SK-N-SH (cell line): ENCODE measurements around the gene GABRR2. TPM values are rescaled to one million over a fixed set of nuclear protein-coding genes. Genes with fewer than 3 reads are reported as not detected.

ENCODE experiments used
- CTCF ChIA-PET: fragments of 300-600, 350-600 bp; formaldehyde crosslinking; extraction: SDS; loops from one replicate; lab custom pipeline; 2021; lab: Yijun Ruan, JAX
- POLR2A ChIA-PET: fragments of 350-600 bp; sonication (Branson Sonifier 250); formaldehyde crosslinking; extraction: SDS; loops from one replicate; lab custom pipeline; 2020; ENCODE audit warnings: antibody characterized with exemption, inconsistent platforms; lab: Yijun Ruan, JAX
- DNase-seq: peaks from one replicate; pipeline ENCODE4 v3.0.0; 2012
- H2AFZ ChIP-seq: fragments of 200-600 bp; sonication (generic); 2 replicates; pipeline ENCODE4 v1.8.1; 2016; ENCODE audit warnings: antibody characterized with exemption, mild to moderate bottlenecking, low read depth
- H3F3A ChIP-seq: fragments of 200-600 bp; sonication (generic); replicated peaks from 2 replicates; pipeline ENCODE3; 2016; ENCODE audit warnings: antibody characterized with exemption, mild to moderate bottlenecking; ENCODE audit not compliant: insufficient read depth
- H3K27ac ChIP-seq, 2 experiments: fragments of 200-500 bp in 1 of 2; fragments of 200-600 bp in 1 of 2; sonication (Bioruptor generic) in 1 of 2; sonication (generic), shearing (Covaris generic) in 1 of 2; 2 replicates each; pipeline versions ENCODE4 v1.5.1 to v1.6.1; 2014 to 2016; ENCODE audit warnings: low read depth in 2 of 2, inconsistent platforms in 1 of 2, low read length in 1 of 2, mild to moderate bottlenecking in 1 of 2, mixed read lengths in 1 of 2
- H3K27me3 ChIP-seq: fragments of 200-600 bp; sonication (generic), shearing (Covaris generic); 2 replicates; pipeline ENCODE4 v1.6.1; 2016; ENCODE audit warnings: mixed run types; ENCODE audit not compliant: insufficient read depth
- H3K36me3 ChIP-seq, 2 experiments: fragments of 200-500 bp in 1 of 2; fragments of 200-600 bp in 1 of 2; sonication (Bioruptor generic) in 1 of 2; sonication (generic) in 1 of 2; replicated peaks in 1 of 2; 2 replicates each; pipeline versions ENCODE3 to v1.5.1; 2014 to 2016; ENCODE audit warnings: low read length in 1 of 2, mild to moderate bottlenecking in 1 of 2; ENCODE audit not compliant: insufficient read depth in 2 of 2, control insufficient read depth in 1 of 2
- H3K4me1 ChIP-seq, 2 experiments: fragments of 200-500 bp in 1 of 2; fragments of 200-600 bp in 1 of 2; sonication (Bioruptor generic) in 1 of 2; sonication (generic), shearing (Covaris generic) in 1 of 2; 2 replicates each; pipeline versions ENCODE4 v1.5.1 to v1.6.1; 2014 to 2016; ENCODE audit warnings: low read depth in 1 of 2, low read length in 1 of 2, mixed run types in 1 of 2; ENCODE audit not compliant: insufficient read depth in 2 of 2, control insufficient read depth in 1 of 2
- H3K4me2 ChIP-seq: fragments of 200-600 bp; sonication (generic), shearing (Covaris generic); 2 replicates; pipeline ENCODE4 v1.6.1; 2017; ENCODE audit warnings: mixed run types
- H3K4me3 ChIP-seq, 2 experiments: fragments of 200-500 bp in 1 of 2; fragments of 200-600 bp in 1 of 2; sonication (Bioruptor generic) in 1 of 2; sonication (generic), shearing (Covaris generic) in 1 of 2; 2 replicates each; pipeline versions ENCODE4 v1.5.1 to v1.8.1; 2014 to 2016; ENCODE audit warnings: low read depth in 2 of 2, inconsistent platforms in 1 of 2, low read length in 1 of 2, mild to moderate bottlenecking in 1 of 2, mixed read lengths in 1 of 2, moderate library complexity in 1 of 2
- H3K79me2 ChIP-seq: fragments of 200-600 bp; sonication (generic); 2 replicates; pipeline ENCODE4 v1.8.1; 2017; ENCODE audit warnings: mild to moderate bottlenecking; ENCODE audit not compliant: insufficient read depth
- H3K9ac ChIP-seq: fragments of 200-600 bp; sonication (generic); 2 replicates; pipeline ENCODE4 v1.6.1; 2017; ENCODE audit warnings: mixed run types
- H3K9me2 ChIP-seq: fragments of 200-600 bp; sonication (generic); 2 replicates; pipeline ENCODE4 v1.6.1; 2017; ENCODE audit warnings: mixed run types
- H3K9me3 ChIP-seq: fragments of 200-600 bp; sonication (generic); 2 replicates; pipeline ENCODE4 v1.6.1; 2017; ENCODE audit warnings: mixed run types, mild to moderate bottlenecking, moderate library complexity
- H4K20me1 ChIP-seq: fragments of 200-600 bp; sonication (generic); 2 replicates; pipeline ENCODE4 v1.6.1; 2017; ENCODE audit warnings: mild to moderate bottlenecking, mixed run types; ENCODE audit not compliant: insufficient read depth
- CTCF ChIP-seq: fragments of 200-600 bp; sonication (generic); IDR thresholded peaks from 2 replicates; pipeline ENCODE4 v1.6.1; 2017; ENCODE audit warnings: antibody characterized with exemption, mild to moderate bottlenecking, moderate library complexity
- FOXJ3 ChIP-seq: sonication (generic); formaldehyde crosslinking; IDR thresholded peaks from 2 replicates; pipeline ENCODE4 v1.5.1; 2020; ENCODE audit warnings: mild to moderate bottlenecking, missing genetic modification reagents
- GATA2 ChIP-seq: sonication (generic); formaldehyde crosslinking; IDR thresholded peaks from 2 replicates; pipeline ENCODE4 v1.5.0; 2020; ENCODE audit warnings: mild to moderate bottlenecking, missing genetic modification reagents
- IRF3 ChIP-seq: fragments of 150-350 bp; IDR thresholded peaks from 2 replicates; pipeline ENCODE4 v1.6.1; 2016; ENCODE audit warnings: mild to moderate bottlenecking, low read depth, low read length
- MEF2A ChIP-seq: IDR thresholded peaks from 2 replicates; pipeline ENCODE4 v1.4.0; 2012; ENCODE audit warnings: low read depth, borderline replicate concordance
- MXI1 ChIP-seq: IDR thresholded peaks from 2 replicates; pipeline ENCODE4 v1.6.1; 2012; ENCODE audit warnings: mild to moderate bottlenecking, low read depth, low read length, improper control_type of control experiment
- PBX3 ChIP-seq: IDR thresholded peaks from 2 replicates; pipeline ENCODE4; 2012
- RFX5 ChIP-seq: IDR thresholded peaks from 2 replicates; pipeline ENCODE4 v1.6.1; 2012; ENCODE audit warnings: mild to moderate bottlenecking, improper control_type of control experiment, low read length
- SMC3 ChIP-seq: IDR thresholded peaks from 2 replicates; pipeline ENCODE4 v1.6.1; 2012; ENCODE audit warnings: low read depth, low read length, improper control_type of control experiment
- USF1 ChIP-seq: IDR thresholded peaks from 2 replicates; pipeline ENCODE4 v1.4.0; 2012; ENCODE audit warnings: low read depth, borderline replicate concordance
- USF2 ChIP-seq: fragments of 150-350 bp; IDR thresholded peaks from 2 replicates; pipeline ENCODE4 v1.6.1; 2017; ENCODE audit warnings: antibody characterized with exemption, low read length, low read depth, borderline replicate concordance
- WGBS: methylation state at CpG from one replicate; pipeline ENCODE4 v1.1.6; 2017; ENCODE audit warnings: low lambda C conversion rate; 5-methylcytosine and 5-hydroxymethylcytosine counted together
- polyA plus RNA-seq, 3 experiments: library from polyadenylated mRNA; depleted of rRNA; stranded (reverse); fragments of >200 nt; gene quantifications; 2 replicates each; pipeline ENCODE4 v1.2.3, GENCODE V29; 2012

GABRR2 gene
- polyA plus RNA-seq, 1 of the 3 experiments (the other 2 are of a cell fraction) = 0.18 TPM

GRCh38 chr6:89356642-89357170 lies 41.6 kb upstream of the GABRR2 start (continued):
- TF ChIP-seq PBX3 = no peak

- Histone ChIP-seq H3K4me1 (peaks cover 2 to 8% of the 10 kb centered on the region in 2 experiments), H3K9me3 (no peaks in the 10 kb centered on the region), H2AFZ (no peak overlapping the region), H3K4me3 (no peak overlapping the region), H3K27me3 (no peaks in the 10 kb centered on the region), H3K36me3 (no peaks in the 10 kb centered on the region), H3F3A (peaks cover 6% of the 10 kb centered on the region), H4K20me1 (peaks cover under 1% of the 10 kb centered on the region; the same call in 1 of the 2 replicates), H3K27ac (no peak overlapping the region), H3K79me2 (peaks cover 24% of the 10 kb centered on the region), H3K9ac (no peak overlapping the region), H3K9me2 (no peaks in the 10 kb centered on the region), H3K4me2 (no peak overlapping the region)
- DNase-seq = no peak
- TF ChIP-seq USF1 (no peak), GATA2 (CRISPR knock-in tag) (no peak), PBX3 (no peak), FOXJ3 (no peak)
- 89% methylated on average over 2 of the region's 2 CpGs for WGBS
- ChIA-PET CTCF (interaction anchor here (2.5 to 2.8 kb wide), 3 partner anchors 11 to 16 kb away, joined by 18 to 32 read pairs (median 24); no protein-coding TSS in a partner anchor), POLR2A (no interaction called here)
These were observed 40.6 kb upstream of the GABRR2 start for GRCh38 chr6:89355511-89356194.

GRCh38 chr6:89353702-89354392 lies 38.7 kb upstream of the GABRR2 start:
- H3K27me3 ChIP-seq = no peaks in the 10 kb centered on the region
- H3F3A ChIP-seq = peaks cover 2% of the 10 kb centered on the region
- H3K79me2 ChIP-seq = peaks cover 42% of the 10 kb centered on the region
- no peak overlapping the region for H3K9ac ChIP-seq
- H4K20me1 ChIP-seq = peaks cover 19% of the 10 kb centered on the region; the same call in 1 of the 2 replicates
- ChIA-PET POLR2A (no interaction called here), CTCF (interaction anchor here (0.8 to 4.5 kb wide), 5 partner anchors 10 to 237 kb away, joined by 3 to 34 read pairs (median 3); no protein-coding TSS in a partner anchor)
- H3K9me3 ChIP-seq = no peaks in the 10 kb centered on the region
- TF ChIP-seq IRF3 = no peak
- TF ChIP-seq RFX5 = no peak
- TF ChIP-seq USF2 = no peak
- no peak for TF ChIP-seq CTCF
- no peak for TF ChIP-seq MXI1
- TF ChIP-seq MEF2A = no peak
- no peak for TF ChIP-seq SMC3
- H3K9me2 ChIP-seq = no peaks in the 10 kb centered on the region
- peaks cover 11 to 13% of the 10 kb centered on the region in 2 experiments for H3K4me1 ChIP-seq
- H3K4me3 ChIP-seq = 0 out of 4 replicates have a peak overlapping the region, but pooled peaks of 1 of the 2 experiments have one; percentile 89
- 93% methylated on average over 2 of the region's 2 CpGs for WGBS
- DNase-seq = no peak
- 0 out of 2 replicates have a peak overlapping the region, but pooled peaks have one; percentile 86 for H2AFZ ChIP-seq
- H3K4me2 ChIP-seq = peak overlapping the region; percentile 77; the same call in 1 of the 2 replicates
- H3K36me3 ChIP-seq = no peaks in the 10 kb centered on the region
- H3K27ac ChIP-seq = no peak overlapping the region; a peak in 1 of 4 replicates
